HepG2 (cell line): ENCODE results near the gene ASXL1. TPM values are rescaled to one million over a fixed set of nuclear protein-coding genes. Genes with fewer than 3 reads are reported as not detected.

Experiments
- AHR ChIP-seq: IDR thresholded peaks from 2 replicates; pipeline ENCODE4 v1.6.1; 2018; ENCODE audit warnings: missing genetic modification reagents, missing compliant biosample characterization
- AKAP8 ChIP-seq: sonication (generic); formaldehyde crosslinking; IDR thresholded peaks from 2 replicates; pipeline ENCODE4 v1.5.1; 2020; ENCODE audit warnings: mild to moderate bottlenecking, missing genetic modification reagents
- BHLHE40 ChIP-seq: IDR thresholded peaks from 2 replicates; pipeline ENCODE4 v1.6.1; 2011; ENCODE audit warnings: low read length, improper control_type of control experiment
- FOXO4 ChIP-seq: sonication (generic); formaldehyde crosslinking; conservative IDR thresholded peaks from 2 replicates; pipeline ENCODE4 v1.8.1; 2023; ENCODE audit warnings: missing genetic modification reagents
- FOXP4 ChIP-seq: sonication (generic); formaldehyde crosslinking; IDR thresholded peaks from 2 replicates; pipeline ENCODE4 v1.4.0; 2020; ENCODE audit warnings: missing genetic modification reagents
- KDM3A ChIP-seq: IDR thresholded peaks from 2 replicates; pipeline ENCODE4 v1.6.1; 2018; ENCODE audit warnings: low read depth, missing compliant biosample characterization
- MBNL3 ChIP-seq: fragments of 250-450 bp; sonication (Bioruptor Pico); conservative IDR thresholded peaks from 2 replicates; pipeline ENCODE4 v1.8.0; 2022; ENCODE audit warnings: mild to moderate bottlenecking, inconsistent platforms
- MTERF4 ChIP-seq: sonication (generic); formaldehyde crosslinking; IDR thresholded peaks from 2 replicates; pipeline ENCODE4 v1.8.0; 2023; ENCODE audit warnings: mild to moderate bottlenecking, missing genetic modification reagents
- MXD4 ChIP-seq: IDR thresholded peaks from 2 replicates; pipeline ENCODE4 v1.6.1; 2016; ENCODE audit warnings: mild to moderate bottlenecking, missing biosample characterization, missing genetic modification reagents
- RBAK ChIP-seq: sonication (generic); formaldehyde crosslinking; IDR thresholded peaks from 2 replicates; pipeline ENCODE4 v1.5.1; 2020; ENCODE audit warnings: mild to moderate bottlenecking, missing genetic modification reagents
- SIN3A ChIP-seq: IDR thresholded peaks from 2 replicates; pipeline ENCODE4 v1.6.1; 2011; ENCODE audit warnings: low read depth, mild to moderate bottlenecking, control low read depth, low read length, borderline replicate concordance
- SIX4 ChIP-seq: sonication (generic); formaldehyde crosslinking; IDR thresholded peaks from 2 replicates; pipeline ENCODE4 v1.4.0; 2020; ENCODE audit warnings: missing genetic modification reagents
- TERF1 ChIP-seq: sonication (generic); formaldehyde crosslinking; IDR thresholded peaks from 2 replicates; pipeline ENCODE4 v1.8.0; 2022; ENCODE audit warnings: mild to moderate bottlenecking, missing genetic modification reagents, moderate library complexity
- TFDP2 ChIP-seq: sonication (generic); formaldehyde crosslinking; IDR thresholded peaks from 2 replicates; pipeline ENCODE4 v1.4.0; 2020; ENCODE audit warnings: missing genetic modification reagents
- U2AF1 ChIP-seq: fragments of 200-400 bp; formaldehyde crosslinking; optimal IDR thresholded peaks from 2 replicates; pipeline ENCODE3; 2017; ENCODE audit warnings: mild to moderate bottlenecking, low read depth, low read length
- YEATS4 ChIP-seq: sonication (generic); formaldehyde crosslinking; IDR thresholded peaks from 2 replicates; pipeline ENCODE4 v1.4.0; 2020; ENCODE audit warnings: missing genetic modification reagents, borderline replicate concordance
- ZFP36L2 ChIP-seq: sonication (generic); formaldehyde crosslinking; IDR thresholded peaks from 2 replicates; pipeline ENCODE4 v1.4.0; 2020; ENCODE audit warnings: missing genetic modification reagents
- ZNF136 ChIP-seq: sonication (generic); formaldehyde crosslinking; IDR thresholded peaks from 2 replicates; pipeline ENCODE4 v1.8.1; 2022; ENCODE audit warnings: low read depth, mild to moderate bottlenecking, moderate library complexity, missing genetic modification reagents
- ZNF260 ChIP-seq: sonication (generic); formaldehyde crosslinking; IDR thresholded peaks from 2 replicates; pipeline ENCODE4 v1.4.0; 2020; ENCODE audit warnings: missing genetic modification reagents, low read depth, mild to moderate bottlenecking, borderline replicate concordance
- ZNF274 ChIP-seq: sonication (generic); formaldehyde crosslinking; IDR thresholded peaks from 2 replicates; pipeline ENCODE4 v1.5.1; 2020; ENCODE audit warnings: mild to moderate bottlenecking, missing genetic modification reagents
- ZNF431 ChIP-seq: sonication (generic); formaldehyde crosslinking; IDR thresholded peaks from 2 replicates; pipeline ENCODE4 v1.9.0; 2022; ENCODE audit warnings: missing genetic modification reagents, low read depth, mild to moderate bottlenecking, borderline replicate concordance
- polyA plus RNA-seq, 8 experiments: library from polyadenylated mRNA; depleted of rRNA in 3 of 8; stranded (reverse) in 7 of 8; unstranded in 1 of 8; fragments of >200 nt; fragmentation: Illumina TruSeq in 4 of 8; extraction: Trizol in 4 of 8; gene quantifications; 2 replicates each; pipeline versions ENCODE4 v1.2.1 to v1.2.3, GENCODE V29; 2011 to 2016; ENCODE audit warnings: low read depth in 4 of 8, missing spikeins in 1 of 8, mixed read lengths in 1 of 8; ENCODE audit not compliant: insufficient read depth in 1 of 8
- total RNA-seq, 5 experiments: library from RNA; depleted of rRNA; stranded (reverse); fragments of >200 nt; fragmentation: Illumina TruSeq; extraction: Trizol; gene quantifications; 2 replicates each; pipeline ENCODE4 v1.2.3, GENCODE V29; 2016; ENCODE audit warnings: low read depth in 1 of 5

The ASXL1 gene
- total and polyA plus RNA-seq, 2 of the 13 experiments (the other 11 are each of a cell fraction or from before 2014, with no cell fraction given), result 62.1 to 74.8 TPM

GRCh38 chr20:32482442-32483261, 124.5 kb downstream of the ASXL1 start (continued):
- no peak for TF ChIP-seq TERF1 (CRISPR knock-in tag)
- peak; percentile 44; the same call in 1 of the 2 replicates for TF ChIP-seq FOXP4
- TF ChIP-seq KDM3A, result peak; percentile 54
- no peak; the same call in 1 of the 2 replicates for TF ChIP-seq MXD4 (CRISPR knock-in tag)
- no peak; the same call in 1 of the 2 replicates for TF ChIP-seq SIN3A
- peak; percentile 78 for TF ChIP-seq U2AF1
- TF ChIP-seq BHLHE40, result no peak
- peak; percentile 48 for TF ChIP-seq TFDP2 (CRISPR knock-in tag)
- peak; percentile 81; the same call in 1 of the 2 replicates for TF ChIP-seq ZFP36L2 (CRISPR knock-in tag)
- TF ChIP-seq YEATS4 (CRISPR knock-in tag), result peak; percentile 85; the same call in 1 of the 2 replicates
- TF ChIP-seq AHR (CRISPR knock-in tag), result peak; percentile 73; the same call in 1 of the 2 replicates
- no peak for TF ChIP-seq ZNF431
- no peak for TF ChIP-seq RBAK (CRISPR knock-in tag)
- TF ChIP-seq MBNL3 (CRISPR knock-in tag), result no peak
- no peak; the same call in 1 of the 2 replicates for TF ChIP-seq ZNF274 (CRISPR knock-in tag)
- peak; percentile 26; the same call in 1 of the 2 replicates for TF ChIP-seq SIX4
- peak; percentile 46; the same call in 1 of the 2 replicates for TF ChIP-seq AKAP8 (CRISPR knock-in tag)
- no peak for TF ChIP-seq ZNF260 (CRISPR knock-in tag)
- no peak for TF ChIP-seq FOXO4 (CRISPR knock-in tag)
- no peak for TF ChIP-seq MTERF4 (CRISPR knock-in tag)
- no peak for TF ChIP-seq ZNF136 (CRISPR knock-in tag)
